Activated naive CD8-positive, alpha-beta T cell treated with anti-CD3 and anti-CD28 coated beads for 36 hours (primary cell): Measurements from ENCODE around the gene TMEM221. TPM values are rescaled to one million over a fixed set of nuclear protein-coding genes. Genes with fewer than 3 reads are reported as not detected.

ENCODE experiments used
- DNase-seq: peaks from one replicate; pipeline ENCODE4 v3.0.0; 2021
- H3K27ac Mint-ChIP-seq: one replicate; pipeline ENCODE4 v1.8.0; 2022; ENCODE audit warnings: mild to moderate bottlenecking, moderate library complexity, mixed read lengths
- H3K27me3 Mint-ChIP-seq: one replicate; pipeline ENCODE4 v1.8.0; 2022; ENCODE audit warnings: mild to moderate bottlenecking, mixed read lengths
- H3K36me3 Mint-ChIP-seq: one replicate; pipeline ENCODE4 v1.8.0; 2021; ENCODE audit warnings: mild to moderate bottlenecking, mixed read lengths
- H3K4me1 Mint-ChIP-seq: one replicate; pipeline ENCODE4 v1.8.0; 2021; ENCODE audit warnings: mixed read lengths
- H3K4me3 Mint-ChIP-seq: one replicate; pipeline ENCODE4 v1.8.0; 2022; ENCODE audit warnings: mild to moderate bottlenecking, moderate library complexity, mixed read lengths
- H3K9me3 Mint-ChIP-seq: one replicate; pipeline ENCODE4 v1.8.0; 2022; ENCODE audit warnings: mixed read lengths
- total RNA-seq, 2 experiments: library from RNA; stranded (reverse); gene quantifications; one replicate each; pipeline ENCODE4 v1.2.3, GENCODE V29; 2021

TMEM221 gene
- total RNA-seq, 2 experiments from 2014 or later, result not detected

- no peak overlapping the region for H3K4me3 Mint-ChIP-seq
- no peak overlapping the region for H3K27ac Mint-ChIP-seq
- no peak for DNase-seq
- H3K9me3 Mint-ChIP-seq, result no peaks in the 10 kb centered on the region
- H3K36me3 Mint-ChIP-seq, result no peaks in the 10 kb centered on the region
- no peaks in the 10 kb centered on the region for H3K4me1 Mint-ChIP-seq
- H3K27me3 Mint-ChIP-seq, result no peaks in the 10 kb centered on the region
These were observed 13.2 kb downstream of the TMEM221 start for GRCh38 chr19:17435218-17435617.

DNA sequence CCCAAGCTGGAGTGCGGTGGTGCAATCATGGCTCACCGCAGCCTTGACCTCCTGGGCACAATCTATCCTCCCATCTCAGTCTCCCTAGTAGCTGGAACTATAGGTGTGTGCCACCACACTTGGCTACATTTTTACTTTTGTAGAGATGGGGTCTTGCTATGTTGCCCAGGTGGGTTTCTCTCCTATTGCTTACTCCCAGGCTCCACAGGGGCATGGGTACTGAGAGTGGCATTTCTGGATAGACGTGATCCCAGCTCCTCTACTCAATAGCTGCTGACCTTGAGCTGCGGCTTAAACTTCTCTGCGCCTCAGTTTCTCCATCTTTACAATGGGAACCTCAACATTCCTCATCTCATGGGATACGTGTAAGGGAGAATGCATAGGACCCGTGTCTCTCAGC lies 17.1 kb downstream of the TMEM221 start:
- H3K36me3 Mint-ChIP-seq, result no peaks in the 10 kb centered on the region
- H3K9me3 Mint-ChIP-seq, result no peaks in the 10 kb centered on the region
- H3K27ac Mint-ChIP-seq, result no peak overlapping the region
- no peaks in the 10 kb centered on the region for H3K27me3 Mint-ChIP-seq
- DNase-seq, result no peak
- H3K4me1 Mint-ChIP-seq, result no peaks in the 10 kb centered on the region
- no peak overlapping the region for H3K4me3 Mint-ChIP-seq

GRCh38 chr19:17429641-17430113 lies 18.8 kb downstream of the TMEM221 start:
- Mint-ChIP-seq H3K9me3 (no peaks in the 10 kb centered on the region), H3K4me3 (no peak overlapping the region), H3K4me1 (peaks cover 2% of the 10 kb centered on the region), H3K27ac (no peak overlapping the region), H3K36me3 (no peaks in the 10 kb centered on the region), H3K27me3 (no peaks in the 10 kb centered on the region)
- DNase-seq, result no peak

DNA sequence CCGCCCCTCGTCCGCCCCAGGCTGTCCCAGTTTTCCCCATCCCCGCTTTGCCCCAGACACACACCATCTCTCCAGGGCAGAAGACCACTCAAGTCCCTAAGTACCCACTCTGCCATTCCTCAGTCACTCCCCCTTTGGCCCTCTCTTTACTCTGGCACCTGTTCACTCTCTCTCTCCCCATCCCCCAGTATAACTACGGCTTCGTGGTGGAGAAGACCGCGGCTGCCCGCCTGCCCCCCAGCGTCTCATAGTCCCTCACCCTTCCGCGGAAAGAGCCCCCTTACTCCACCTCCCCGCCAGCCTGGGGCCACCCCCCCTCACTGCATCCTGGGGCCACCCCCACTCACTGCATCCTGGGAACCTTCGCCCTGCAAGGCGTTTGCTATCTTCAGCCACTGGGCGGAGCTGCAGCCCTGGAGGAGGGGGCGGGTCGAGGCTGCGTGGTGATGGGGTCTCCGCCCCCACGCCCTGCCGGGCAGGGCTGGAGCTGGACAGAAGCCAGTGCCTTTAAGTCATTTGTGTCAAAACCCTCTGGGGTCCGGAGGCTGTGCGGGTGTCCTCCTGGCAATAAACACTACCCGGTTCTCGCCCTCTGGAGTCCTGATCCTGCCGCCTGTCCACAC lies 23.6 kb downstream of the TMEM221 start:
- Mint-ChIP-seq H3K27me3 (no peaks in the 10 kb centered on the region), H3K36me3 (peaks cover 4% of the 10 kb centered on the region), H3K4me3 (no peak overlapping the region), H3K9me3 (no peaks in the 10 kb centered on the region), H3K27ac (no peak overlapping the region), H3K4me1 (peaks cover 7% of the 10 kb centered on the region)
- peak; percentile 42 for DNase-seq

DNA sequence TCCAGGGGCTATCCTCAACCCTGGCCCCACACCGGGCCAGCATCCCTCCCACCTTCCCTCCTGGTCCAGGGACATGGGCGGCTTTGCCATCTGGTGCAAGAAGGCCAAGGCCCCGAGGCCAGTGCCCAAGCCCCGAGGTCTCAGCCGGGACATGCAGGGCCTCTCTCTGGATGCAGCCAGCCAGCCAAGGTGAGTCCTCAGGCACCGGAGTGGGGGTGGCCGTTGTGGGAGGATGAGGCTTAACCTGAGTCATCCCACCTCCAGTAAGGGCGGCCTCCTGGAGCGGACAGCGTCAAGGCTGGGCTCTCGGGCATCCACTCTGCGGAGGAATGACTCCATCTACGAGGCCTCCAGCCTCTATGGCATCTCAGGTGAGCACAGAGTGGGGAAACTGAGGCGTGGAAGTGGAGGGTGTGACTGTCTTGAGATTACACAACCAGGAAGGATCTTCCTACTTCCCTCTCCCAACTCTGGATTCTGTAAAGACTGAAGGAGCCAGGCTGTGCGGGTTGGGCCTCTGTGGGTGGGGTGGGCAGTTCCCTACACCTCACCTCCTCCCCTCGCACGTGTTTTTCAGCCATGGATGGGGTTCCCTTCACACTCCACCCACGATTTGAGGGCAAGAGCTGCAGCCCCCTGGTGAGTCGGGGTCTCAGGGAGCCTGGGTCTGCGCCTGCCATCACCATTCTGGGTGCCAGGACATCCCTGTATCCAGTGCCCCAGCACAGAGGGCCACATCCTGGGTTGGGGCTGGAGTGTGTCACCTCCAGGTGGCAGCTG lies 24.8 kb downstream of the TMEM221 start:
- Mint-ChIP-seq H3K9me3 (no peaks in the 10 kb centered on the region), H3K4me3 (no peak overlapping the region), H3K4me1 (peaks cover 14% of the 10 kb centered on the region), H3K27me3 (no peaks in the 10 kb centered on the region), H3K36me3 (peaks cover 7% of the 10 kb centered on the region), H3K27ac (no peak overlapping the region)
- DNase-seq, result no peak

DNA sequence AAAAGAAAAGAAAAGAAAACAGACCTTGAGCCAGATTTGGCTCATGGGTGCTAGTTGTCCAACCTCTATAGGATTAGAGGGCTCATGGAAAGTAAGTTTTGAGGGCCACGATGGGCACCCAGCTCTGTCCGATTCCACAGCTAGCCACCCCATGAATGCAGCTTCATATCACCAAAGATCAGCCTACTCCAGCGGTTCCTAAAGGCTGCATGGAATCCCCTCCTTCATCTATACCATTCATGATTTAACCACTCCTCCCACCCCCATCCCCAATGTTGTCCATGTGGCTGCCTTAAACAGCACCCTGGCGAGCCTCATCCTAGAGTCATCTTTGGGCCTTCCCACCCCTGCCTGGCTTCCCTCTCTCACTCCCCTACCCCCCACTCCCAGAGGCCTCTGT lies 26.5 kb downstream of the TMEM221 start:
- H3K4me3 Mint-ChIP-seq, result no peak overlapping the region
- no peak for DNase-seq
- no peaks in the 10 kb centered on the region for H3K9me3 Mint-ChIP-seq
- no peak overlapping the region for H3K27ac Mint-ChIP-seq
- H3K4me1 Mint-ChIP-seq, result peaks cover 14% of the 10 kb centered on the region
- no peaks in the 10 kb centered on the region for H3K27me3 Mint-ChIP-seq
- peaks cover 8% of the 10 kb centered on the region for H3K36me3 Mint-ChIP-seq

- Mint-ChIP-seq H3K4me3 (peak overlapping the region; percentile 89), H3K4me1 (peaks cover 14% of the 10 kb centered on the region), H3K9me3 (no peaks in the 10 kb centered on the region), H3K36me3 (peaks cover 10% of the 10 kb centered on the region), H3K27me3 (no peaks in the 10 kb centered on the region), H3K27ac (peak overlapping the region; percentile 25)
- DNase-seq, result peak; percentile 35
These were observed 28.0 kb downstream of the TMEM221 start for GRCh38 chr19:17420475-17420924.

DNA sequence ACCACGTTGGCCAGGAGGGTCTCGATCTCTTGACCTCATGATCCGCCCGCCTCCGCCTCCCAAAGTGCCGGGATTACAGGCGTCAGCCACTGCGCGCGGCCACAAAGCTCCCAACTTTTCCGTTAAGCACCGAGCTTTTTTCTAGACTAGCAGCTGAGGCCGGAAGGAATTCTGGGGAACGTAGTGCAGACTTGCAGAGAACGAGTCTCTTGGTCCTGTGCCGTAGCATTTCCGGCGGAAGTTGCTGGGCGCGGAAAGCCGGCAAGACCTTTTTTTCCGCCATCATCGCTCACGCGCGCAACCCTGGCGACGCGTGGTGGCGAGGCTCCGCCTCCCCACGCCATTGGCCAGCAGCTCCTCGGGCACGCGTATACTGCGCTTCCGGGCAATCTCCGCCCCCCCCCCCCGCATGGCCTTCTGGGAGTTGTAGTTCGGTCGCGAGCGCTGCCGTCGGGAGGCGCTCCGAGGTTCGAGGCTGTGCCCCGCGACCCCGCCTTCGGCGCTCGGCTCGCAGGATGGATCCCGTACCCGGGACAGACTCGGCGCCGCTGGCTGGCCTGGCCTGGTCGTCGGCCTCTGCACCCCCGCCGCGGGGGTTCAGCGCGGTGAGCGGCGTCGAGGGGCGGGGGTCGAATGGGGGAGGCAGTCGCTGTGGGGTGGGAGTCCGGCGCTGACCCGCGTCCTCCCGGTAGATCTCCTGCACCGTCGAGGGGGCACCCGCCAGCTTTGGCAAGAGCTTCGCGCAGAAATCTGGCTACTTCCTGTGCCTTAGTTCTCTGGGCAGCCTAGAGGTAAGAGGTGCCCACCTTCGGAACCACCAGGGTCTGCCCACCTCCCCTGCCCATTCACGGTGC lies 28.6 kb downstream of the TMEM221 start, which contains the start of gene MVB12A:
TSS of gene MVB12A (plus strand) at position 427 of the 854 bp plus-strand sequence. CDS start at position 516, 89 bp downstream.
- Mint-ChIP-seq H3K4me3 (peak within 1 kb of the TSS; percentile 89), H3K27ac (peak within 1 kb of the TSS; percentile 90), H3K9me3 (no peaks in the 10 kb centered on the region), H3K36me3 (peaks cover 10% of the 10 kb centered on the region), H3K27me3 (no peaks in the 10 kb centered on the region), H3K4me1 (peaks cover 14% of the 10 kb centered on the region)
- peak; percentile 97 for DNase-seq

GRCh38 chr19:17419154-17419620 lies 29.3 kb downstream of the TMEM221 start:
- H3K4me1 Mint-ChIP-seq, result peaks cover 11% of the 10 kb centered on the region
- H3K27me3 Mint-ChIP-seq, result no peaks in the 10 kb centered on the region
- H3K4me3 Mint-ChIP-seq, result peak overlapping the region; percentile 89
- DNase-seq, result no peak
- no peaks in the 10 kb centered on the region for H3K9me3 Mint-ChIP-seq
- H3K36me3 Mint-ChIP-seq, result peaks cover 10% of the 10 kb centered on the region
- H3K27ac Mint-ChIP-seq, result peak overlapping the region; percentile 90

DNA sequence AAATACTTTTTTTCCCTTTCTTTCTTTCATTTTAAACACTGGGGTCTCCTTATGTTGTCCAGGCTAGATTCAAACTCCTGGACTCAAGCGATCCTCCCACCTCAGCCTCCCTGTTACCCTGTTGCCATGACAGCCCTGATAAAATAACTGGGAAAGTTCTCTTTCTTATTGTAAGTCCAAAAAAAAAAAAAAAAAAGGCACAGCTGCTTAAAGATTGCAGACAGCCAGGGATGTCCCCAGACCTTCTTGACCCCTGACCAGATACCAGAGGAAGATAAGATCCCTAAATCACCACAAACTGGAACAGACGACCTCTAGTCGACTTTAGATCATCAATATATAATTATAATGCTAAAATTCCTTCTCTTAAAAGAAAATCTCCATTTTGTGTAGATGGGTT lies 29.8 kb downstream of the TMEM221 start:
- H3K27ac Mint-ChIP-seq, result no peak overlapping the region
- peaks cover 10% of the 10 kb centered on the region for H3K36me3 Mint-ChIP-seq

DNA sequence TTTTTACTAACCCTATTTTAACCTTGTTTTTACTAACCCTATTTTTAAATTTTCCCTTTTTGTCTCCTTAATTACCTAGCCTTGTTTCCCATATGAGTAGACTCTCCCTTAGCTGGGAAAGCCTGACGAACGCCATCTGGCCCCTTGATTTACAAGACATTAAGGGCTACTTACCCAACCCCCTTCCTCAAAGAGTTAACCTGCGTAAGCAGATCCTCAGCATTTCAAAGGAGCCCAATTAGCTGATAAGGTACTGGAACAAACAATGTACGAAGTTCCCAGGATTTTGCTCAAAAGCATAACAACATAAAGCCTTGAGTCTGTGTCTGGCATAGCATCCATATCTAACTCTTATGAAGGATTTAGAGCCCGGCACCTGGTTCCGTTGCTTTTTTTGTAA lies 33.3 kb downstream of the TMEM221 start:
- Mint-ChIP-seq H3K4me1 (peaks cover 12% of the 10 kb centered on the region), H3K9me3 (no peaks in the 10 kb centered on the region), H3K36me3 (peaks cover 9% of the 10 kb centered on the region), H3K27me3 (no peaks in the 10 kb centered on the region), H3K4me3 (no peak overlapping the region), H3K27ac (no peak overlapping the region)
- DNase-seq, result no peak

More for the DNA sequence above, 29.8 kb downstream of the TMEM221 start:
- peaks cover 11% of the 10 kb centered on the region for H3K4me1 Mint-ChIP-seq
- H3K9me3 Mint-ChIP-seq, result no peaks in the 10 kb centered on the region
- no peak for DNase-seq
- peak overlapping the region; percentile 89 for H3K4me3 Mint-ChIP-seq
- no peaks in the 10 kb centered on the region for H3K27me3 Mint-ChIP-seq

DNA sequence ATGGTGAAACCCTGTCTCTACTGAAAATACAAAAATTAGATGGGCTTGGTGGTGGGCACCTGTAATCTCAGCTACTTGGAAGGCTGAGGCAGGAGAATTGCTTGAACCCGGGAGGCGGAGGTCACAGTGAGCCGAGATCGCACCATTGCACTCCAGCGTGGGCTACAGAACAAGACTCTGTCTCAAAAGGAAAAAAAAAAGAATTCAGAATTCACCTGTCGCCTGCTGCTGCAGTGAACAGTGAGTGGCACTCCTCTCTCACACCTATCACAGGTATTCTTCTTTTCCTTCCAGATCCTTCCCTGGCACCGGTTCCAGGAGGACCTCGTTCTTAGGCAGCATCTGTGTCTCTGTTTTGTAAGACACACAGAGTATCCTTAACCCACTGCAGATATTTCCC lies 34.4 kb downstream of the TMEM221 start:
- Mint-ChIP-seq H3K4me1 (peaks cover 7% of the 10 kb centered on the region), H3K36me3 (peaks cover 6% of the 10 kb centered on the region), H3K4me3 (no peak overlapping the region), H3K9me3 (no peaks in the 10 kb centered on the region), H3K27ac (peak overlapping the region; percentile 25), H3K27me3 (no peaks in the 10 kb centered on the region)
- no peak for DNase-seq

GRCh38 chr19:17411801-17412200 lies 36.7 kb downstream of the TMEM221 start:
- Mint-ChIP-seq H3K27me3 (no peaks in the 10 kb centered on the region), H3K4me1 (peaks cover 16% of the 10 kb centered on the region), H3K36me3 (peaks cover 11% of the 10 kb centered on the region), H3K27ac (no peak overlapping the region), H3K9me3 (no peaks in the 10 kb centered on the region), H3K4me3 (no peak overlapping the region)
- DNase-seq, result no peak

DNA sequence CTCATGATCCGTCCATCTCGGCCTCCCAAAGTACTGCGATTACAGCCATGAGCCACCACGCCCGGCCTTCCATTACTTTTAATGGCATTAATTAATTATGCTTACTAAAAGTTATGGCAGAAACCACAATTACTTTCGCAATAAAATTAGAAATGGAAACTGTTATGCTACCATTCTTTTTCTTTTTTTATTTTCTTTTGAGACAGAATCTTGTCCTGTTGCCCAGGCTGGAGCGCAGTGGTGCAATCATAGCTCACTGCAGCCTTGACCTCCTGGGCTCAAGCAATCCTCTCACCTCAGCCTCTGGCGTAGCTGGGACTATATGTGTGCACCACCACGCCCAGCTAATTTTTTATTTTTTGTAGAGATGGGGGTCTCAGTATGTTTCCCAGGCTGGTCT lies 38.5 kb downstream of the TMEM221 start:
- H3K27ac Mint-ChIP-seq, result no peak overlapping the region
- H3K4me1 Mint-ChIP-seq, result peaks cover 31% of the 10 kb centered on the region
- H3K36me3 Mint-ChIP-seq, result peaks cover 16% of the 10 kb centered on the region
- H3K9me3 Mint-ChIP-seq, result no peaks in the 10 kb centered on the region
- no peak overlapping the region for H3K4me3 Mint-ChIP-seq
- H3K27me3 Mint-ChIP-seq, result no peaks in the 10 kb centered on the region
- no peak for DNase-seq

GRCh38 chr19:17406887-17407196 lies 41.6 kb downstream of the TMEM221 start:
- no peak for DNase-seq
- peak overlapping the region; percentile 92 for H3K4me3 Mint-ChIP-seq
- peaks cover 36% of the 10 kb centered on the region for H3K4me1 Mint-ChIP-seq
- no peaks in the 10 kb centered on the region for H3K27me3 Mint-ChIP-seq
- H3K9me3 Mint-ChIP-seq, result no peaks in the 10 kb centered on the region
- H3K36me3 Mint-ChIP-seq, result peaks cover 28% of the 10 kb centered on the region
- peak overlapping the region; percentile 96 for H3K27ac Mint-ChIP-seq
